Breast epithelium (tissue), 3 donors: ENCODE results near the gene KLF3.

Experiments
- CTCF ChIP-seq, 3 donors: fragments of 450-650 bp; IDR thresholded peaks; one replicate each; pipeline ENCODE4 v1.5.1; 2016 to 2017; ENCODE audit warnings: antibody characterized with exemption in 3 of 3, mild to moderate bottlenecking in 3 of 3, moderate library complexity in 3 of 3
- POLR2A ChIP-seq: fragments of 450-650 bp; IDR thresholded peaks from one replicate; pipeline ENCODE4 v1.6.1; 2016; ENCODE audit warnings: antibody characterized with exemption, mild to moderate bottlenecking, moderate library complexity

- TF ChIP-seq POLR2A (no peak), CTCF (IDR thresholded peaks at IDR 0.05) (no peak)
Observed at GRCh38 chr4:38745881-38746280, 81.9 kb downstream of the KLF3 start.
